ENCODE results near the gene KDM5B.

Gene KDM5B

DNA sequence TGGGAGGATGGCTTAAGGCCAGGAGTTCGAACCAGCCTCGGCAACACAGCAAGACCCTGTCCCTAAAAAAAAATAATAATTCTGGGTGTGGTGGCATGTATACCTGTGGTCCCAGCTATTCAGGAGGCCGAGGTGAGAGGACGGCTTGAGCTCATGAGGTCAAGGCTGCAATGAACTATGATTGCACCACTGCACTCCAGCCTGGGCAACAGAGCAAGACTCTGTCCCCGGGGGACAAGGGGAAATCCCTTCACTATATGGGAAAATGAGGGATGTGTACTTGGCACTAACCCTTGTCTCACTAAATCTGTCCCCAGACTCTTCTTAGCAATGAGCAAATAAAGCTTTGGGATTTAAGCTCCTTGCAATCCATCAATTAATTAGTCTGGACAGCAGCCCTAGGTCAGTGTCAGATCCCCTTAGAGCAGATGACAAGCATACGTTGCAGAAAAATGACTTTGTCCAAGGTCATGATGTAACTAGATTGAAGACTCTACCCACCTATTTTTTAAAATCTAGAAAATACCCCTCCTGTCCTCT lies 9.4 kb downstream of the KDM5B start:
- no peak for ATAC-seq
- no peak for TF ChIP-seq ZFP3 (CRISPR knock-in tag; IDR thresholded peaks at IDR 0.05)
- TF ChIP-seq, protein P1, sequence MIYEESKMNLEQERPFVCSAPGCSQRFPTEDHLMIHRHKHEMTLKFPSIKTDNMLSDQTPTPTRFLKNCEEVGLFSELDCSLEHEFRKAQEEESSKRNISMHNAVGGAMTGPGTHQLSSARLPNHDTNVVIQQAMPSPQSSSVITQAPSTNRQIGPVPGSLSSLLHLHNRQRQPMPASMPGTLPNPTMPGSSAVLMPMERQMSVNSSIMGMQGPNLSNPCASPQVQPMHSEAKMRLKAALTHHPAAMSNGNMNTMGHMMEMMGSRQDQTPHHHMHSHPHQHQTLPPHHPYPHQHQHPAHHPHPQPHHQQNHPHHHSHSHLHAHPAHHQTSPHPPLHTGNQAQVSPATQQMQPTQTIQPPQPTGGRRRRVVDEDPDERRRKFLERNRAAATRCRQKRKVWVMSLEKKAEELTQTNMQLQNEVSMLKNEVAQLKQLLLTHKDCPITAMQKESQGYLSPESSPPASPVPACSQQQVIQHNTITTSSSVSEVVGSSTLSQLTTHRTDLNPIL (CRISPR knock-in tag; IDR thresholded peaks at IDR 0.05; ENCODE audit: low read depth) = no peak
- TF ChIP-seq, protein P2, sequence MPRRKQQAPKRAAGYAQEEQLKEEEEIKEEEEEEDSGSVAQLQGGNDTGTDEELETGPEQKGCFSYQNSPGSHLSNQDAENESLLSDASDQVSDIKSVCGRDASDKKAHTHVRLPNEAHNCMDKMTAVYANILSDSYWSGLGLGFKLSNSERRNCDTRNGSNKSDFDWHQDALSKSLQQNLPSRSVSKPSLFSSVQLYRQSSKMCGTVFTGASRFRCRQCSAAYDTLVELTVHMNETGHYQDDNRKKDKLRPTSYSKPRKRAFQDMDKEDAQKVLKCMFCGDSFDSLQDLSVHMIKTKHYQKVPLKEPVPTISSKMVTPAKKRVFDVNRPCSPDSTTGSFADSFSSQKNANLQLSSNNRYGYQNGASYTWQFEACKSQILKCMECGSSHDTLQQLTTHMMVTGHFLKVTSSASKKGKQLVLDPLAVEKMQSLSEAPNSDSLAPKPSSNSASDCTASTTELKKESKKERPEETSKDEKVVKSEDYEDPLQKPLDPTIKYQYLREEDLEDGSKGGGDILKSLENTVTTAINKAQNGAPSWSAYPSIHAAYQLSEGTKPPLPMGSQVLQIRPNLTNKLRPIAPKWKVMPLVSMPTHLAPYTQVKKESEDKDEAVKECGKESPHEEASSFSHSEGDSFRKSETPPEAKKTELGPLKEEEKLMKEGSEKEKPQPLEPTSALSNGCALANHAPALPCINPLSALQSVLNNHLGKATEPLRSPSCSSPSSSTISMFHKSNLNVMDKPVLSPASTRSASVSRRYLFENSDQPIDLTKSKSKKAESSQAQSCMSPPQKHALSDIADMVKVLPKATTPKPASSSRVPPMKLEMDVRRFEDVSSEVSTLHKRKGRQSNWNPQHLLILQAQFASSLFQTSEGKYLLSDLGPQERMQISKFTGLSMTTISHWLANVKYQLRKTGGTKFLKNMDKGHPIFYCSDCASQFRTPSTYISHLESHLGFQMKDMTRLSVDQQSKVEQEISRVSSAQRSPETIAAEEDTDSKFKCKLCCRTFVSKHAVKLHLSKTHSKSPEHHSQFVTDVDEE (CRISPR knock-in tag; IDR thresholded peaks at IDR 0.05) = no peak
- TF ChIP-seq, protein P3, sequence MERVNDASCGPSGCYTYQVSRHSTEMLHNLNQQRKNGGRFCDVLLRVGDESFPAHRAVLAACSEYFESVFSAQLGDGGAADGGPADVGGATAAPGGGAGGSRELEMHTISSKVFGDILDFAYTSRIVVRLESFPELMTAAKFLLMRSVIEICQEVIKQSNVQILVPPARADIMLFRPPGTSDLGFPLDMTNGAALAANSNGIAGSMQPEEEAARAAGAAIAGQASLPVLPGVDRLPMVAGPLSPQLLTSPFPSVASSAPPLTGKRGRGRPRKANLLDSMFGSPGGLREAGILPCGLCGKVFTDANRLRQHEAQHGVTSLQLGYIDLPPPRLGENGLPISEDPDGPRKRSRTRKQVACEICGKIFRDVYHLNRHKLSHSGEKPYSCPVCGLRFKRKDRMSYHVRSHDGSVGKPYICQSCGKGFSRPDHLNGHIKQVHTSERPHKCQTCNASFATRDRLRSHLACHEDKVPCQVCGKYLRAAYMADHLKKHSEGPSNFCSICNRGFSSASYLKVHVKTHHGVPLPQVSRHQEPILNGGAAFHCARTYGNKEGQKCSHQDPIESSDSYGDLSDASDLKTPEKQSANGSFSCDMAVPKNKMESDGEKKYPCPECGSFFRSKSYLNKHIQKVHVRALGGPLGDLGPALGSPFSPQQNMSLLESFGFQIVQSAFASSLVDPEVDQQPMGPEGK (CRISPR knock-in tag; IDR thresholded peaks at IDR 0.05; ENCODE audit: borderline replicate concordance) = no peak
- no peak for TF ChIP-seq OSR1 (CRISPR knock-in tag; IDR thresholded peaks at IDR 0.05)
- TF ChIP-seq ZFP30 (CRISPR knock-in tag; IDR thresholded peaks at IDR 0.05) = no peak
- TF ChIP-seq SNAI2 (CRISPR knock-in tag; IDR thresholded peaks at IDR 0.05) = no peak
- no peak for TF ChIP-seq BACH2 (CRISPR knock-in tag; IDR thresholded peaks at IDR 0.05; ENCODE audit: borderline replicate concordance)
- no peak for TF ChIP-seq CSDC2 (CRISPR knock-in tag; IDR thresholded peaks at IDR 0.05)

DNA sequence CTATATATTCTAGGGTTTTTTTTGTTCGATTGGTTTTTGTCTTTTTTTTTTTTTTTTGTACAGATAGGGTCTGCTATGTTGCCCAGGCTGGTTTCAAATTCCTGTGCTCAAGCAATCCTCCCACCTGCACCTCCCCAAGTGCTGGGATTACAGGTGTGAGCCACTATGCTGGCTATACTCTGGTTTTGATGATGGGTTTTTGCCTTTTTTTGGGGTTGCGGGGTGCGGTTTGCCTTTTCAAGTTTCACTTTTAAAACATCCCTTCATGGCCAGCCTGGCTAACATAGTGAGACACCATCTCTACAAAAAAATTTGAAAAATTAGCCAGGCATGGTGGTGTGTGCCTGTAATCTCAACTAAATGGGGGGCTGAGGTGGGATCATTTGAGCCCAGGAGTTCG lies 10.0 kb downstream of the KDM5B start:
- no peak for ATAC-seq
- TF ChIP-seq ISL1 (CRISPR knock-in tag; IDR thresholded peaks at IDR 0.05) (no peak), SNAI2 (CRISPR knock-in tag; IDR thresholded peaks at IDR 0.05) (no peak), BACH2 (CRISPR knock-in tag; IDR thresholded peaks at IDR 0.05; ENCODE audit: borderline replicate concordance) (no peak), TCF4 (CRISPR knock-in tag; IDR thresholded peaks at IDR 0.05; ENCODE audit: borderline replicate concordance) (no peak), ESRRG (CRISPR knock-in tag; IDR thresholded peaks at IDR 0.05) (no peak), TOX (CRISPR knock-in tag; IDR thresholded peaks at IDR 0.05; ENCODE audit: borderline replicate concordance) (no peak), ZFP30 (CRISPR knock-in tag; IDR thresholded peaks at IDR 0.05) (no peak), ARNTL (CRISPR knock-in tag; IDR thresholded peaks at IDR 0.05; ENCODE audit: borderline replicate concordance, low read depth) (no peak), PPARA (CRISPR knock-in tag; IDR thresholded peaks at IDR 0.05; ENCODE audit: borderline replicate concordance) (no peak), ZFP3 (CRISPR knock-in tag; IDR thresholded peaks at IDR 0.05) (no peak), ZNF70 (CRISPR knock-in tag; IDR thresholded peaks at IDR 0.05) (no peak), CSDC2 (CRISPR knock-in tag; IDR thresholded peaks at IDR 0.05) (no peak), OSR1 (CRISPR knock-in tag; IDR thresholded peaks at IDR 0.05) (no peak), ZNF565 (CRISPR knock-in tag; conservative IDR thresholded peaks at IDR 0.05; ENCODE audit: low read depth) (no peak)
- TF ChIP-seq, protein P4, sequence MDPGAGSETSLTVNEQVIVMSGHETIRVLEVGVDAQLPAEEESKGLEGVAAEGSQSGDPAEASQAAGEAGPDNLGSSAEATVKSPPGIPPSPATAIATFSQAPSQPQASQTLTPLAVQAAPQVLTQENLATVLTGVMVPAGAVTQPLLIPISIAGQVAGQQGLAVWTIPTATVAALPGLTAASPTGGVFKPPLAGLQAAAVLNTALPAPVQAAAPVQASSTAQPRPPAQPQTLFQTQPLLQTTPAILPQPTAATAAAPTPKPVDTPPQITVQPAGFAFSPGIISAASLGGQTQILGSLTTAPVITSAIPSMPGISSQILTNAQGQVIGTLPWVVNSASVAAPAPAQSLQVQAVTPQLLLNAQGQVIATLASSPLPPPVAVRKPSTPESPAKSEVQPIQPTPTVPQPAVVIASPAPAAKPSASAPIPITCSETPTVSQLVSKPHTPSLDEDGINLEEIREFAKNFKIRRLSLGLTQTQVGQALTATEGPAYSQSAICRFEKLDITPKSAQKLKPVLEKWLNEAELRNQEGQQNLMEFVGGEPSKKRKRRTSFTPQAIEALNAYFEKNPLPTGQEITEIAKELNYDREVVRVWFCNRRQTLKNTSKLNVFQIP (CRISPR knock-in tag; IDR thresholded peaks at IDR 0.05; ENCODE audit: borderline replicate concordance, low read depth) = no peak
- TF ChIP-seq, protein P1 (CRISPR knock-in tag; IDR thresholded peaks at IDR 0.05; ENCODE audit: low read depth) = no peak
- TF ChIP-seq, protein P5, sequence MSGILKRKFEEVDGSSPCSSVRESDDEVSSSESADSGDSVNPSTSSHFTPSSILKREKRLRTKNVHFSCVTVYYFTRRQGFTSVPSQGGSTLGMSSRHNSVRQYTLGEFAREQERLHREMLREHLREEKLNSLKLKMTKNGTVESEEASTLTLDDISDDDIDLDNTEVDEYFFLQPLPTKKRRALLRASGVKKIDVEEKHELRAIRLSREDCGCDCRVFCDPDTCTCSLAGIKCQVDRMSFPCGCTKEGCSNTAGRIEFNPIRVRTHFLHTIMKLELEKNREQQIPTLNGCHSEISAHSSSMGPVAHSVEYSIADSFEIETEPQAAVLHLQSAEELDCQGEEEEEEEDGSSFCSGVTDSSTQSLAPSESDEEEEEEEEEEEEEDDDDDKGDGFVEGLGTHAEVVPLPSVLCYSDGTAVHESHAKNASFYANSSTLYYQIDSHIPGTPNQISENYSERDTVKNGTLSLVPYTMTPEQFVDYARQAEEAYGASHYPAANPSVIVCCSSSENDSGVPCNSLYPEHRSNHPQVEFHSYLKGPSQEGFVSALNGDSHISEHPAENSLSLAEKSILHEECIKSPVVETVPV (CRISPR knock-in tag; IDR thresholded peaks at IDR 0.05) = no peak
- TF ChIP-seq, protein P3 (CRISPR knock-in tag; IDR thresholded peaks at IDR 0.05; ENCODE audit: borderline replicate concordance) = no peak

Data from SK-N-SH treated with all-trans-retinoic acid at 6 μM for 48 hours (cell line).